HK-2 (cell line): ENCODE measurements around the gene ATP10A.

Experiments
- DNase-seq: peaks from one replicate; pipeline ENCODE4 v3.0.0-alpha.2; 2018; ENCODE audit not compliant: unreplicated experiment

Gene ATP10A

GRCh38 chr15:25829073-25829472 is 34.1 kb downstream of the ATP10A start:
- DNase-seq = no peak

- DNase-seq = no peak
These were observed 37.9 kb downstream of the ATP10A start for GRCh38 chr15:25825207-25825606.

GRCh38 chr15:25824618-25825017 is 38.5 kb downstream of the ATP10A start:
- no peak for DNase-seq

GRCh38 chr15:25812845-25813244 is 50.3 kb downstream of the ATP10A start:
- no peak for DNase-seq

GRCh38 chr15:25812073-25812472 is 51.1 kb downstream of the ATP10A start:
- no peak for DNase-seq

GRCh38 chr15:25811481-25811906 is 51.6 kb downstream of the ATP10A start:
- no peak for DNase-seq

- no peak for DNase-seq
These were observed 52.5 kb downstream of the ATP10A start for GRCh38 chr15:25810631-25811091.

GRCh38 chr15:25810154-25810553 is 53.0 kb downstream of the ATP10A start:
- no peak for DNase-seq

GRCh38 chr15:25807063-25807462 is 56.1 kb downstream of the ATP10A start:
- DNase-seq = no peak

- DNase-seq = no peak
These were observed 58.1 kb downstream of the ATP10A start for GRCh38 chr15:25805031-25805430.

- DNase-seq = no peak
These were observed 58.7 kb downstream of the ATP10A start for GRCh38 chr15:25804451-25804850.

- DNase-seq = no peak
These were observed 59.6 kb downstream of the ATP10A start for GRCh38 chr15:25803541-25803940.

GRCh38 chr15:25803036-25803435 is 60.1 kb downstream of the ATP10A start:
- no peak for DNase-seq

GRCh38 chr15:25802285-25802830 is 60.8 kb downstream of the ATP10A start:
- no peak for DNase-seq

GRCh38 chr15:25801586-25802284 is 61.4 kb downstream of the ATP10A start:
- no peak for DNase-seq

- DNase-seq = no peak
These were observed 62.2 kb downstream of the ATP10A start for GRCh38 chr15:25800761-25801515.

- no peak for DNase-seq
These were observed 63.0 kb downstream of the ATP10A start for GRCh38 chr15:25799906-25800700.

GRCh38 chr15:25797936-25798901 is 64.9 kb downstream of the ATP10A start:
- no peak for DNase-seq

- no peak for DNase-seq
These were observed 65.6 kb downstream of the ATP10A start for GRCh38 chr15:25797511-25797935.

- DNase-seq = no peak
These were observed 66.1 kb downstream of the ATP10A start for GRCh38 chr15:25797035-25797434.

- no peak for DNase-seq
These were observed 66.7 kb downstream of the ATP10A start for GRCh38 chr15:25796395-25796794.
